ENCODE measurements around the gene FUT8.

DNA sequence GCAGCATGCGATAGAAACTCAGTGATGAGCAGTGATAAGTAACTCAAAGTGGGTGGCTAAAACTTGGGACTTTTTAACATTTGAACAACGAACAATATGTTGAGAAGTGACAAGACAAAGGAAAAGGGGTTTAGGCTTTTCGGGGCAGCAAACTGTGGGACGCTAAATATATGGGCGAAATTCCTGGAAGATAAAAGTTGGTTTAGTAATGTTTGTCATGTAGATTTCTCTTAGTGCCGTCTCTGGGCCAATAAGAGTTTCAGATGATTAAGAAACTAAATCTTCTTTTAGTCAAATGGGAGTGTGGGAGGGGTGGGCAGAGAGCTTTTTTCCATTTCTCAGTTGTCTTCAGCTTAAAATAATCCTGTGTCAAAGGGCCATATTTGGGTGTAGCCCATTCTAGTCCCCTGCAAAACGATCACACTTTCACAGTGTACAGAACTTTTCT, 41.7 kb upstream of the FUT8 start:
- TF ChIP-seq, protein P1, sequence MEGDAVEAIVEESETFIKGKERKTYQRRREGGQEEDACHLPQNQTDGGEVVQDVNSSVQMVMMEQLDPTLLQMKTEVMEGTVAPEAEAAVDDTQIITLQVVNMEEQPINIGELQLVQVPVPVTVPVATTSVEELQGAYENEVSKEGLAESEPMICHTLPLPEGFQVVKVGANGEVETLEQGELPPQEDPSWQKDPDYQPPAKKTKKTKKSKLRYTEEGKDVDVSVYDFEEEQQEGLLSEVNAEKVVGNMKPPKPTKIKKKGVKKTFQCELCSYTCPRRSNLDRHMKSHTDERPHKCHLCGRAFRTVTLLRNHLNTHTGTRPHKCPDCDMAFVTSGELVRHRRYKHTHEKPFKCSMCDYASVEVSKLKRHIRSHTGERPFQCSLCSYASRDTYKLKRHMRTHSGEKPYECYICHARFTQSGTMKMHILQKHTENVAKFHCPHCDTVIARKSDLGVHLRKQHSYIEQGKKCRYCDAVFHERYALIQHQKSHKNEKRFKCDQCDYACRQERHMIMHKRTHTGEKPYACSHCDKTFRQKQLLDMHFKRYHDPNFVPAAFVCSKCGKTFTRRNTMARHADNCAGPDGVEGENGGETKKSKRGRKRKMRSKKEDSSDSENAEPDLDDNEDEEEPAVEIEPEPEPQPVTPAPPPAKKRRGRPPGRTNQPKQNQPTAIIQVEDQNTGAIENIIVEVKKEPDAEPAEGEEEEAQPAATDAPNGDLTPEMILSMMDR (IDR thresholded peaks at IDR 0.05) = no peak
- no peak for TF ChIP-seq EZH2 (IDR thresholded peaks at IDR 0.05; ENCODE audit: borderline replicate concordance, insufficient read depth, low read depth, low read length, poor library complexity, severe bottlenecking)
